A673 (cell line): Measurements from ENCODE around the gene CLSTN2. TPM values are rescaled to one million over a fixed set of nuclear protein-coding genes. Genes with fewer than 3 reads are reported as not detected.

Experiments
- BruUV-seq: library from RNA; stranded (reverse); fragments of 400-500 nt; replicated peaks from 2 replicates; lab custom pipeline; 2021; lab: Mats Ljungman, UMichigan
- CTCF ChIA-PET: fragments of 300-600 bp; sonication (Branson Sonifier 250); formaldehyde crosslinking; loops from one replicate; lab custom pipeline; 2022; ENCODE audit warnings: antibody characterized with exemption; lab: Charles Lee
- POLR2A ChIA-PET: fragments of 300-600 bp; sonication (Branson Sonifier 250); formaldehyde crosslinking; loops from one replicate; lab custom pipeline; 2022; ENCODE audit warnings: antibody characterized with exemption; ENCODE audit not compliant: low non-redundant PET; lab: Charles Lee
- DNase-seq: peaks from one replicate; pipeline ENCODE4 v3.0.0-alpha.2; 2015; ENCODE audit warnings: low spot score
- H3K27ac ChIP-seq: fragments of 200-600 bp; sonication (generic); 2 replicates; pipeline ENCODE4 v1.5.1; 2016; ENCODE audit warnings: mixed run types, low read depth, mild to moderate bottlenecking, mixed read lengths, antibody characterized with exemption, low read length; ENCODE audit not compliant: poor library complexity, severe bottlenecking
- H3K27me3 ChIP-seq: fragments of 200-600 bp; sonication (generic); replicated peaks from 2 replicates; pipeline ENCODE4 v1.6.1; 2017; ENCODE audit warnings: mixed run types, low read depth, mild to moderate bottlenecking, mixed read lengths, antibody characterized with exemption, low read length; ENCODE audit not compliant: insufficient read depth, poor library complexity
- H3K36me3 ChIP-seq: fragments of 200-600 bp; sonication (generic); 2 replicates; pipeline ENCODE4 v1.6.1; 2016; ENCODE audit warnings: mixed run types, mild to moderate bottlenecking, mixed read lengths, antibody characterized with exemption, low read length; ENCODE audit not compliant: insufficient read depth, poor library complexity, severe bottlenecking
- H3K4me1 ChIP-seq: fragments of 200-600 bp; sonication (generic); 2 replicates; pipeline ENCODE4 v1.6.1; 2017; ENCODE audit warnings: mixed run types, mild to moderate bottlenecking, mixed read lengths, antibody characterized with exemption, low read length; ENCODE audit not compliant: insufficient read depth, poor library complexity, severe bottlenecking
- H3K4me3 ChIP-seq: fragments of 200-600 bp; sonication (generic); 2 replicates; pipeline ENCODE4 v1.5.1; 2016; ENCODE audit warnings: low read depth, mixed run types, mild to moderate bottlenecking, mixed read lengths, low read length; ENCODE audit not compliant: poor library complexity, severe bottlenecking
- H3K9me3 ChIP-seq: fragments of 200-600 bp; sonication (generic); 2 replicates; pipeline ENCODE4 v1.6.1; 2016; ENCODE audit warnings: mixed run types, low read depth, mild to moderate bottlenecking, mixed read lengths, antibody characterized with exemption, low read length; ENCODE audit not compliant: poor library complexity, severe bottlenecking
- EZH2 ChIP-seq: fragments of 200-600 bp; sonication (generic); IDR thresholded peaks from 2 replicates; pipeline ENCODE4 v1.6.1; 2017; ENCODE audit warnings: borderline replicate concordance, low read depth, mild to moderate bottlenecking, mixed read lengths, antibody characterized with exemption, low read length; ENCODE audit not compliant: poor library complexity, severe bottlenecking
- intact Hi-C: fragments of 100-400 bp; cut with micrococcal nuclease; formaldehyde crosslinking; loops from one replicate; pipeline ENCODE4 v1.10.0; 2022; ENCODE audit not compliant: unreplicated experiment
- total RNA-seq: library from RNA; stranded (reverse); gene quantifications from 2 replicates; pipeline ENCODE4 v1.2.3, GENCODE V29; 2021
- TF ChIP-seq, protein P1 (sequence below): fragments of 300-800, 200-600 bp; sonication (generic); conservative IDR thresholded peaks from 2 replicates; pipeline ENCODE4 v1.5.1; 2017; ENCODE audit warnings: low read depth, mild to moderate bottlenecking, antibody characterized with exemption, low read length, moderate library complexity, mixed read lengths

Gene CLSTN2
- total RNA-seq, 1 experiment from 2014 or later, result 50.7 TPM

DNA sequence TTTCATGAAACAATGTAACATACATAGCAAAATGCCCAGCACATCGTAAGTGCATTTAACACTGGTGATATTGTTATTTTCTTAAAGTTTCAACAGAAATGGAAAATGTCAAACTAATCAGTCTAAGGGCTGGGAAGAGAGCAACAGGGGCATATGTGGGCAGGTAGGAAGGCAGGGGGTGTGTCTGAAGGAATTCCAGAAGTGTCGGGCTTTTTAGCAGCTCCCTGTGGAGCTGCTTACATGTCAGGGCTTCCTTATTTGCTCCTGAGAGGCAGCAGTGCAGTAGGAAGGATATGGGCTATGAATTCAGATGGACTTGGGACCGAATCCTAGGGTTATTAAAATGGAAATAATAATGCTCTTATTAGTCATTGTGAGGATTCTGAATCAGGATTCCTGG lies 311.6 kb downstream of the CLSTN2 start:
- no peak overlapping the region for H3K4me3 ChIP-seq
- H3K36me3 ChIP-seq, result no peaks in the 10 kb centered on the region
- ChIA-PET POLR2A (interaction anchor here (0.7 kb wide), 1 partner anchor 100 kb away, joined by 3 read pairs; no protein-coding TSS in a partner anchor), CTCF (no interaction called here)
- TF ChIP-seq EZH2, result no peak
- TF ChIP-seq, protein P1, sequence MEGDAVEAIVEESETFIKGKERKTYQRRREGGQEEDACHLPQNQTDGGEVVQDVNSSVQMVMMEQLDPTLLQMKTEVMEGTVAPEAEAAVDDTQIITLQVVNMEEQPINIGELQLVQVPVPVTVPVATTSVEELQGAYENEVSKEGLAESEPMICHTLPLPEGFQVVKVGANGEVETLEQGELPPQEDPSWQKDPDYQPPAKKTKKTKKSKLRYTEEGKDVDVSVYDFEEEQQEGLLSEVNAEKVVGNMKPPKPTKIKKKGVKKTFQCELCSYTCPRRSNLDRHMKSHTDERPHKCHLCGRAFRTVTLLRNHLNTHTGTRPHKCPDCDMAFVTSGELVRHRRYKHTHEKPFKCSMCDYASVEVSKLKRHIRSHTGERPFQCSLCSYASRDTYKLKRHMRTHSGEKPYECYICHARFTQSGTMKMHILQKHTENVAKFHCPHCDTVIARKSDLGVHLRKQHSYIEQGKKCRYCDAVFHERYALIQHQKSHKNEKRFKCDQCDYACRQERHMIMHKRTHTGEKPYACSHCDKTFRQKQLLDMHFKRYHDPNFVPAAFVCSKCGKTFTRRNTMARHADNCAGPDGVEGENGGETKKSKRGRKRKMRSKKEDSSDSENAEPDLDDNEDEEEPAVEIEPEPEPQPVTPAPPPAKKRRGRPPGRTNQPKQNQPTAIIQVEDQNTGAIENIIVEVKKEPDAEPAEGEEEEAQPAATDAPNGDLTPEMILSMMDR, result no peak
- intact Hi-C loops, result no loop called here
- no TSS peak for BruUV-seq
- no peak for DNase-seq
- no peaks in the 10 kb centered on the region for H3K4me1 ChIP-seq
- no peaks in the 10 kb centered on the region for H3K9me3 ChIP-seq
- H3K27ac ChIP-seq, result no peak overlapping the region
- no peaks in the 10 kb centered on the region for H3K27me3 ChIP-seq

DNA sequence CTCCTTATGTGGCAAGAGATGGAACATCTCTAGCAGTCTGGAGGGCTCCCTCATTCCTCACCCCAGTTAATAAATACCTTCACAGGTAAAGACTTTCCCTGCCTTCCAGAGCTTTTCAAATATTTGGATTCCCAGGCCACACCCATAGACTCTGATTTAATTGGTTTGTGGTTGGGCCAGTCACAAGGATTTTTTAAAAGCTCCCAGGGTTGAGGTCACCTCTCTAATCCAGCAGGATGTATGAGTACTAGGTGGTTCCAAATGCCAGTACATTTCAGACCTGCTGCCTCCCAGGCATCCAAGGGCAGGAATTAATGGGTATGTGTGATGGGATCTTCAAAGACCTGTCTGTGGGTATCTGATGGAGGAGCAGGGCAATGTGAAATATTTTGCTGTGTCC lies 312.8 kb downstream of the CLSTN2 start:
- no TSS peak for BruUV-seq
- Histone ChIP-seq H3K9me3 (no peaks in the 10 kb centered on the region), H3K4me1 (no peaks in the 10 kb centered on the region), H3K27me3 (no peaks in the 10 kb centered on the region), H3K27ac (no peak overlapping the region), H3K4me3 (no peak overlapping the region), H3K36me3 (no peaks in the 10 kb centered on the region)
- no peak for DNase-seq
- ChIA-PET POLR2A (no interaction called here), CTCF (no interaction called here)
- no peak for TF ChIP-seq EZH2
- TF ChIP-seq, protein P1, result no peak
- intact Hi-C loops, result no loop called here

DNA sequence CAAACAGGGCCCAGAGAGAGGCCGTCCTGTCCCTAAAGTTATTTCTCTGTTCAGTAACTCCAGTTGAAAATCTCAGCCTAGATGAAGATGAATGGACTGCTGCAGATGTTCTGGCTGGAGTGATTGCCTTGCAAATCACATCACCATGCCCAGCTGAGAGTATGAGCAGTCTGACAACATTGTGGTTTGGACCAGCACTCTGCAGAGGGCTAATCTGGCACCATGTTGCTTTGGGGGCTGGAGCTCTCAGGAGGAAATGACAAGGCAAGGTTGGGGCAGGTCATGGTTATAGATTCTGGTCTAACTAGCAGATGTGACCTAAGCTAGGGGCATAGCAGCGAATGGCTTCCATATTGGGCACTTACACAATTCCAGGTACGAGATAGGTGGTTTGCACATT lies 314.2 kb downstream of the CLSTN2 start:
- intact Hi-C loops, result no loop called here
- TF ChIP-seq, protein P1, result no peak
- TF ChIP-seq EZH2, result no peak
- no TSS peak for BruUV-seq
- Histone ChIP-seq H3K27ac (no peak overlapping the region), H3K9me3 (no peaks in the 10 kb centered on the region), H3K27me3 (no peaks in the 10 kb centered on the region), H3K4me1 (no peaks in the 10 kb centered on the region), H3K36me3 (no peaks in the 10 kb centered on the region), H3K4me3 (no peak overlapping the region)
- no peak for DNase-seq
- CTCF ChIA-PET, result no interaction called here
- POLR2A ChIA-PET, result no interaction called here
